HS-27A (cell line): ENCODE data around the gene MEF2C.

Source experiments
- DNase-seq: peaks from one replicate; pipeline ENCODE4 v3.0.0-alpha.2; 2012; ENCODE audit warnings: low read depth, missing footprints

The MEF2C gene

DNA sequence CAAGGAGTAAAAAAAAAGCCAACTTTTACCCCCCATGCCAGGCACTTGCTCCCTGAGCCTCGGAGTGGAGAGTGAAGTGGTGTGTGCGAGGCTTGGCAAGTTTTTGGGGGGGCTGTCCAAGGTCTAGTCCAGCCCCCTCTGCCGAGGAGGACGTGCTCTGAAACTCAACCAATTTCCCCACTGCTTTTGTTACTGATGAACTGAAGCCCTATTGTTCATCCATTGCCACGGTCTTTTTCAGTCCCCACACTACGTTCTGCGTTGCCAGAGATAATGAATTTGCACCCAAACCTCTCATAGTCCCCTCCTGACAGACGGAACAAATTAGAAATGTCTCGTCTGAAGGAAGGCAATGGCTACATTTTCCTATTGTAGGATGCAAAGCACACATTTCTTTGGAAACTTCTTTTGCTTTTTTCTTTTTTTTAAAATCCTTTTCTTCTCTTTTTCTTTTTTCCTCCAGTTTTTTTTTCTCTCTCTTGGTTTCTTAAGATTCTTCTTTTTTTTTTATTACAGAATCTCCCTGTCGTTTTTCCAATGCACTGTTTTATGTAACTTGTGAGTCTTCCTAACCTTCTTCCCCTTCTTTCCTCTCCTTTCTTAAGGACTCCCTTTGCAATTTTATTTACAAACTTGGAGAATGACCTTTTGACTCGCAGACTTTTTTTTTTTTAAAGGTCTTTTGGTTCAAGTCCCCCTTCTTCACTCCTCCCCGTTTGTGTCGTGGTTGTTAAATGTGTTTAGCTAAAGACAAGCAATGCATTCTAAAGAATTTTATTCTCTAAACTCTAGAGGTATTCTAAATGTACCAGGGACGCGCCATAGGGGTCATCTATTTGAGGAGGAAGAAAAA is 209.5 kb downstream of the MEF2C start:
- no peak for DNase-seq

DNA sequence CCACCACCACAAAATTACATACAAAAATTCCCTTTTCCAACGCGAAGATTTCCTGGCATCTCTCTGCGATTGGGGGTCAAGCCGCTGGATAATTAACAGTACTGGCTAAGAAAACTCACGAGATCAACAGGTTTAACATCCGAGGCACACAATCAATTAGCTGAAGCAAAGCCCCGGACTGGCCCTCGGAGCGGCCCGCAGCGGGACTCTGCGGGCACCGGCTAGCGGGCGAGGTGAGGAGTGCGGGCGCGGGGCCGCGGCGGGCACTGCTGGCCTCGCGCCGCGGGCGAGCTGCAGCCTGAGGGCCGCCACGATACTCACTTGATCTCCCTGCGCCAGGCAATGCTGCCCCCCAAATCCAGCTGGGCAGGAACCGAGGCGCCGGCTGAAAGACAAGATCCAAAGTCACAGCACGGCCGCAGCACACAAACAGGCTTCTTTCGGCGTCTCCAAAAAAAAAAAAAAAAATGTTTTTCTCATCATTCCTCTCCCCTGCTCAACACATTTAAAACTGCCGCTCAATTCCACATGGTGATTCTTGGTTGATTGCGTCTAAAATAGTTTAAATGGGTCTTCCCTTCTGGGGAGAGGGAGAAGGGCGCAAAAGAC is 210.2 kb downstream of the MEF2C start:
- DNase-seq, result no peak

DNA sequence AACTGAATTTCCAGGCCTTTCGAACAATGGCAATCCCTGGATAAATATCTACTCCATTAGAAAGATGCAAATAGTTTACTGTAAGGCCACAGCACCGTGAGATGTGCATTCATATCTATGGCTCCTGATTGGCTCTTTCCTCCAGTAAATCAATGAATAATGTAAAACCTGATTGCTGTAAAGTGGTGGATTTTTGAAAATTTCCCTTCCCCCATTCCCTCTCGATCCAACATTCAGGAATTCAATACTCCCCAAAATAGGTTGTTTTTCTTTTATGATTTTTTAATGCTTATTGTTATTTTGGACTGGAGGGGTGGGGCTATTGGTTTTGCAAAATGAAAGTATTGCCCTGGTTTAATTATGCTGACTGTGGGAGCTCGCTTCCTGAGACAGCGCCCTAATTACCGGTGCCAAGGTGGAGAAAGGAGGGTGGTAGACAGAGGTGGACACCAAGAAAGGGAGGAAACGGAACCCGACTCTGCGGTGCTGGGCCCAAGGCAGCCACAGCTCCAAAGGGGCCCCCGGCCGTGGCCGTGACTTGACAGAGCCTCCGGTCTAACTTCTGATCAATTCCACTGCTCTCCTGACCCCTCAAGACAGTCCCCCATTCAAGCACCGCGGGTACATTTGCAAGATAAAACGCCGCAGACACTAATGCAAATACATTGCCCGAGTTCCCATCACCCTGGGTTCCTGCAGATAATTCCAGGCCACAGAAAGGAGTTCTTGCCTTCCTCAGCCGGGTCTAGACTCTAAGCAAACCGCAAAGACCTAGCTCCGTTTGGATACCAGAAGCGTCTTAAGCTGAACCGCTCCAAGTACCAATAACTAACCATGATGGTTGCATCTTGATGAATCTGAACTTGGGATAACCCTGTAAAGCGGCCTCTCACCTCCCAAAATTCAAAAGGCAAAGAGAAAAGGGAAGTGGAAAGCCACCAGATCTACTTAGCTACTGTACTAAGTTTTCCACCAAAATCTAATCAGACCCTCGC is 211.2 kb downstream of the MEF2C start:
- DNase-seq, result no peak

DNA sequence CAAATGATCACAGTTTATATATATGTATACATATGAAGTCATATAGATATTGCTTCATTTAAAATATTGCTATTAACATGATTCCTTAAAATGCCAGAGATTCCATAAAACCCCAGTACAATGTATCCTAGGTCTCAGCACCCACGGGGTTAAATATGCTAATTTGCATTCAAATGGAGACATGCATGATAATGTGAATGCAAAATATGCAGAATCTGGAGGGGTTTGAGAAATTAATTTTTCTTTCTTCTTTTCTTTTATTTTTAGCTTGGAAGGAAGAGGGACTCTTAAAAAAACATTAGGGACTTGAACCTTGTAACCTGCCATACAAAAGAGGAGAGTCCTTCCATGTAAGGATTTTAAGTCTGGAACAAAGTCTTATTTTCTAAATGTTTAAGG is 211.9 kb downstream of the MEF2C start:
- no peak for DNase-seq

DNA sequence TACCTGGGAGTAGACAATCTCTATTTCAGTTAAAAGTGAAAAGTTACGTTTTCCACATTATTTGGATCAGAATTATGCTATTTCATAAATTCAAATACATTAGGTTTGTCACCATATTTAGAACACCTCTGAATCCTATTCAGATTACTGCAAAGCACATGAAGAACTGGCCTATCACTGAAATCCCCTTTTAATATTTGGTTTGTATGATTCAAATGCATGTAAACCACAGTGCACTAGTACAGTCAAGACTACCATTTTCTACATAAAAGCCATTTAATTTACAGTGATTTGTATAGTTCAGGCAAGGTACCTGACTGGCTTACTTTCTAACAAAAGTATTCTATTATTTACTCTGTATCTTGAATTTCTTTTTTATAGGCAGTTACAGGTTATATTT is 212.5 kb downstream of the MEF2C start:
- no peak for DNase-seq

DNA sequence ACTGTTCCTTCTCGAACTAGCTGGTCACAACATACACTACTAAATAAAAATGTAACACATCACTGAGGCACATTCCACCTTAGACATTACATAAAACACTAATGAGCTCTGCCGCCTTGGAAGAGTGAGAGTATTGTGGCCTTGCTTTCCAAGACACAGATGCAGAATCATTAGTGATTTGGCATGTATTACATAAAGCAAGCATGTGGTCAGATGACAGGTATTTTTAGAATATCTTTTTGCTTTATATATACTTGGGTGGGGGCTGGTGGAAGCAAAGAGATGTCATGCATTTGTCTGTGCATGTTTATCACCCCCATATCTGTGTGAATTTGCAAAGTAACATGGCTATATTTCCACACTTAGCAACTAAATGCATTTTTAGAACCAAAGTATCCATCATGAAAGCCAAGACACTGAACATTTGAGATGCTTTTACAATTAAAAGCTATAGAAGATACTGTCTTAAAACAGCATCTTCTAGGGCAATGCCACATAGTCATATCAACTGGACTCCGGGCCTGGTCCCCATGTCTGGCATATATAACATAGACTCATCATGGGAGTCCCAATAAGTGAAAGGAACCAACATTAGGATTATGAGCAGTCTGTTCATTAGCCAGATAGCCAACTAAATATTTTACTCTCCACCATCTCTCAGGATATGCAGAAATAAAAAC is 213.5 kb downstream of the MEF2C start:
- no peak for DNase-seq

DNA sequence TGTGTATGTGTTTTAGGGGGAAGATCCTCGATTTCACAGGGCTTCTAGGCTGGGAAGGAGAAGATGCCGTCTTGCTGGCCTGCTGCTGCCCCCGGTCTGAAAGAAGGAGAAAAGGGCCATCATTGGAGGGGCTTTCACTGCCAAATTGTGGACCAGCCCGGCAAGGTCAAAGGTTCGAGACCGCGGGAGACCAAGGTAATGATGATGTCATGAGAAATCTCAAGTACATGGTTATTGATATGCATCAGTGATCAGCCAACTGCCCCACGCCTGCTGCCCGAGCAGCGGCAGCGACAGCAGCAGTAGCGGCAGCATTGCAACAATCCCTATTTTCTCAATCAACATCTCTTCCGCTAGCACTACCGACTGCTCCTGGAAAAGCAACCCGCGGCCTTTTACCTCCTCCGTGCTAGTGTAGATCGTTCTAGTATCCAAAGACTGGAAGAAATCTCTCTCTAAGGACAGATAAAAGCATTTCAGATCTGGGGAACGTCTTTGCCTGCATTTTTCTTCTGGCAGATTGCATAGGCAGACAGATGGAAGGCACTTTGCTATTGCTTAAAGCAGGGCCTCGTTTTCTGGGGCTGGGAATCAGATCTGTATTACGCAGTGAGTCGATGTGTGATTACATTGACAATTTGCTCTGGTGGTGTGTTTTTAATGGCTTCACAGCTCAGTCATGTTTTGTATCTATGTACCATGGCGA is 215.3 kb downstream of the MEF2C start:
- DNase-seq, result no peak
